GM19452 (cell line): ENCODE data around the gene FRG2.
"Not testable (repeated sequence)": the region's sequence is repeated elsewhere in the genome, so short reads cannot be mapped to it uniquely, and the experiment has no call there.

Source experiments
- ATAC-seq: cut with Tn5 transposase; IDR thresholded peaks from one replicate; pipeline ENCODE4 v1.9.1; 2021; ENCODE audit not compliant: unreplicated experiment

FRG2 gene

DNA sequence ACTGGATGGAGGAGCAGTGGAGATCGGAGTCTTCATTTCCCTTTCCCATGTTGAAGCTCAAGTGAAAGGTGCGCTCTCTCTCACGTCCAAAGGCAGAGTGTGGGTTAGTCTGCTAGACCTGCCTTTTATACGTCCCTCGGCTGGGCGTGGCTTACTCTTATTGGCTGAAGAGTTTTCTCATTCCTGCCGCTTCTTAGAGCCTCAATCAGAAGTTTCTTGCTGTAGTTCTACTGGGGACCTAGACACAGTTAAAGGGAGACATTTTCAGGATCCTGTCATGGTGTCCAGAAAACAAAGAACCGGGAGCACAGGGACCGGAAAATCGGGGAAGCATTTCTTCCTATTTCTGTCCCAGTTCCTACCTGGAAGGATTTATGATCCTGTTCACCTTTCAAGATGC lies at the start of gene FRG2:
Gene FRG2 (minus strand): TSS at position 101 of the 400 bp plus-strand sequence. CDS start 52 bp downstream, at position 49.
- not testable (repeated sequence) for ATAC-seq

DNA sequence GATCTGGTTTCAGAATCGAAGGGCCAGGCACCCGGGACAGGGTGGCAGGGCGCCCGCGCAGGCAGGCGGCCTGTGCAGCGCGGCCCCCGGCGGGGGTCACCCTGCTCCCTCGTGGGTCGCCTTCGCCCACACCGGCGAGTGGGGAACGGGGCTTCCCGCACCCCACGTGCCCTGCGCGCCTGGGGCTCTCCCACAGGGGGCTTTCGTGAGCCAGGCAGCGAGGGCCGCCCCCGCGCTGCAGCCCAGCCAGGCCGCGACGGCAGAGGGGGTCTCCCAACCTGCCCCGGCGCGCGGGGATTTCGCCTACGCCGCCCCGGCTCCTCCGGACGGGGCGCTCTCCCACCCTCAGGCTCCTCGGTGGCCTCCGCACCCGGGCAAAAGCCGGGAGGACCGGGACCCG lies 41.3 kb upstream of the FRG2 start:
- ATAC-seq, result not testable (repeated sequence)

DNA sequence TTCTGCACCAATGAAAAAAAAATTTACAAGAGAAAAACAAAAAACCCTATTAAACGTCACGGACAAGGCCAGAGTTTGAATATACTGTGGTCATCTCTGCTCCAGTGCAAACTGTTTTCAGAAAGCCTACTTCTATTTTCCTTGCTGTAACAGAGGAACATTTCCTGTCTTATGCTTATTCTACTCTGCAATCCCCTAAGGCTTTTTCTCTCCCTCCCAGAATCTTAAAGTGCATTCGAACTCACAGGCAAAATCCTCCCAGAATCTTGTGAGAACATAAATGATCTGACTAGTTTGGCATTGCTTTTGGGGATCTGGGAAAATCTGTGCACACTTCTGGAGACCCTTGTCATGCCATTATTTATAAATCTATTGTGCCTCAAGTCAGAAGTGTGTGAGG lies 37.7 kb upstream of the FRG2 start:
- not testable (repeated sequence) for ATAC-seq

DNA sequence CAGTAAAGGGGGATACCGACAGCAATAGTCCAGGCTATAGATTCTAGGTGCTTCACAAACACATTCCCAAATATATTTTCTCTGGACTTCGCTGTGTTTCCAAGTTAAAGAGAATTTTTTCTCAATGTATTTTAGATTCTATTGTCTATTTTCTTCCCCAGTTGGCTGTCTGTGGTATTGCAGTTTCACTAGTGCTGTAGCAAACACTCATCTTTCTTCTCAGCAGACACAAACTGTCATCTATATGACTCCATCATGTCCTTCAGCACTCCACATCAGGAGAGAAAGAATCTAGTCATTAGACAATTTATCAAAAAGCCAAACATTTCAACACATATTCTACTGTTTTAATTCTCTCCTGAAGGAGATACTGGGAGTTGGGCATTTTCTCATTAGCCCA lies 37.3 kb upstream of the FRG2 start, which contains the start of gene DBET:
Gene DBET (plus strand): TSS at position 161 of the 400 bp plus-strand sequence.
- ATAC-seq, result not testable (repeated sequence)

DNA sequence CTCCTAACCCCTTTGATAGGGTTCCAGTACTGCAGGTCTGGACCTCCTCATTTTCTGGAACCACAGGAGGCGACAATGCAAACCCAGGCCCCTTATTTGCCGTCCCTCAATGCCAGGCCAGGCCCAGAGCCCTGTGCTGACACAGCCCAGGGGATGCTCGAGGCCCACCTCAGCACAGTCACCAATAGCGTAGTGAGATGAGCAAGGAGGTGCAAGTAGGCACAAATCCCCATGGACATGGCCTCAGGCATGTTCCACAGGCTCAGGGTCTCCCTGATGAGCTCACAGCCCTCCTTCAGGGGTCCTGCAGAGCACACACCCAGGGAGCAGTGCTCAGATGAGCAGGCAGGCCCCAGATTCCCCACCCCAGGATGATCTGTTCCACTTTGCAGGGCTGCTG lies 31.9 kb upstream of the FRG2 start:
- not testable (repeated sequence) for ATAC-seq

DNA sequence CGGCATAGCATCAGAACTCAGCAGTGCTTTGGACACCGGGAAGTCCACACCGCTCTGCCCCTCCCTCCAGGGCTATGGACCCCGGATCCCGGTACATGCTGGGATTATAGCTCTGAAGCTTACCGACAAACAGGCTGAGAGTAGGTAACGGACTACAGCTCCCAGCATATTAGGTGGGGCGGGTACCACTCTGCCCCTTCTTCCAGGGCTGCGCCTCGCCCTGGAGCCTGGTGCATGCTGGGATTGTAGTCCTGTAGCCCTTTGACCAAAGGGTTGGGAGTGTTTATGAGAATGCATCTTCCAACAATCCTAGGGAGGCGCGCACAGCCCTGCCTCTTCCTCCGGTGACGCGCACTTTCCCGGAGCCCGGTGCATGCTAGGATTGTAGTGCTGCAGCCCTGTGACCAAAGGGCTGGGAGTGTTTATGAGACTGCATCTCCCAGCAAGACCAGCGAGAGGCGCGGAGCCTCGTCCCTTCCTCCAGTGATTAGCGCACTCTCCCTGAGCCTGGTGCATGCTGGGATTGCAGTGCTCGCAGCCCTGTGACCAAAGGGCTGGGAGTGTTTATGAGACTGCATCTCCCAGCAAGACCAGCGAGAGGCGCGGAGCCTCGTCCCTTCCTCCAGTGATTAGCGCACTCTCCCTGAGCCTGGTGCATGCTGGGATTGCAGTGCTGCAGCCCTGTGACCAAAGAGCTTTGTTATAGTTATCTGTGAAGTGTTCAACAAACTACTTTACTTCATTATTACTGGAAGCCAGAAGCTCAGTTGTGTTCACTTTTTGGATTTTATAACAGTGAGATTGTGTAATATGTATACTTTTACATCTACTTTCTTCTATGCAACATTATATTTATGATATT lies 22.6 kb upstream of the FRG2 start:
- not testable (repeated sequence) for ATAC-seq

DNA sequence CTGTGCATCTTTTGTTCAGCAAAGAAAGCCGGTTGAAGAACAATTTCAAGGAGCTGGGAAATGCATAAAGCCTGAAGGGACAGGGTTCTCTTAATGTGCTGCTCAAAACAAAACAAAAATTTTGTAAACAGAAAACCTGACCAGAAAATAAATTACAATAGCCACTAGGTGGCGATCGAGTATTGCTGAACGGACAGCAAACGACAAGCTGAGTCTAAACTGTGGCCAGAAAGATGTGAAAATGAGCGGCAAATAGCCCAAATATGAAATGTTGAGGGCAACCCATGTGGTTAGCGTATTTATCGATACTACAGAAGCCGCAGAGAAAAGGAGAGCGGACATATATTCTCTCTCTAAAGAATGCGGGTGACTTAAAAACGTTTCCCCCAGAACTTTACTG lies 20.6 kb upstream of the FRG2 start:
- not testable (repeated sequence) for ATAC-seq

DNA sequence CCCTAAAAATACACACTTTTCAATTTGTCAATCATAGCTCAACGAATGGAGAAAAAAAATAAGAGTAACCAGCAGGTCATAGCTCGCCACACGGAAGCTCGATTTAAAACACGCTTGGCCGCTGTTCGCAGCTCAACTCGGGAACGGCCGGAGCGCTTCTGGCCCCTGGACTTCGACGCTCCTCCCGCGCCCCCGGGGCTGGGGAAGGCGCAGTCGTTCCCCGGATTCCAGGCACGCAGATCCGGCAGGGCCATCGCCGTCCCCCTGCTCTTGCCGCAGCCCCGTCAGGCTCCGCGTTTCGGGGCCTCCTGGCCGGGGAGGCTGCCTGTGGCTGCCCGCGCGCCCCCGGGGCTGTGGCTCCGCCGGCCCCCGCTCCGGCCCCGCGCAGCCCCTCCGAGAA lies 13.8 kb upstream of the FRG2 start:
- not testable (repeated sequence) for ATAC-seq

DNA sequence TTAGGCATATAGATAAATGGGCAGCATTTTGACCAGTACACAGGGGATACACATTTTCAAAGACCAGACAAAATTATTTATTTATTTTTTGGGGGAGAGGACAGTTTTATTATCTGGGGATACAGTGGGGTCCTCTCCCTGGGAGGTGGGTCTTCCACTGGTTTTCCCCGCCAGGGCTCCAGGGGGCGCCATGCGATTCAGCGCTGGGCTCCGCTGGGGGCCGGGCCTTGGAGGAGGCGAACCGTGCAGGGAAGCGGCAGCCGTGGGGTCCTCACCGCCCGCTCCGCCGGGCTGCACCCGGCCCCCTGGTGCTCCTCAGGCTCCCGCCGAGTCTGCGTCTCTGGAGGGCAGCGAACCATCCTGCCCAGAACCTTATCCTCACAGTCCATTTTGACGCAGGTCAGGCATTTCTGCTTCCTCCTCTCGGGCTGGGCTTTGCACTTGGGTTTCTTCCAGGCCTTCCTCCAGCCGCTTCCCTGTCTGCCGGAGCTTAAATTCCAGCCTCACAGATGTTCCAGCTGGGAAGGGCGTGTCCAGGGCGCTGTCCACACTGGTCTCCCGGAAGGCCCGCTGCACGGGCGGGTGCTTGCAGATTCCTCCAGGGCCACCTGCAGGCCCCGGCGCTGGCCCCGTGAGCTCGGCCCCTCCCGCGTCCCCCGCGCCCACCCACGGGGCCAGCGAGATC lies 10.8 kb upstream of the FRG2 start:
- ATAC-seq, result not testable (repeated sequence)

DNA sequence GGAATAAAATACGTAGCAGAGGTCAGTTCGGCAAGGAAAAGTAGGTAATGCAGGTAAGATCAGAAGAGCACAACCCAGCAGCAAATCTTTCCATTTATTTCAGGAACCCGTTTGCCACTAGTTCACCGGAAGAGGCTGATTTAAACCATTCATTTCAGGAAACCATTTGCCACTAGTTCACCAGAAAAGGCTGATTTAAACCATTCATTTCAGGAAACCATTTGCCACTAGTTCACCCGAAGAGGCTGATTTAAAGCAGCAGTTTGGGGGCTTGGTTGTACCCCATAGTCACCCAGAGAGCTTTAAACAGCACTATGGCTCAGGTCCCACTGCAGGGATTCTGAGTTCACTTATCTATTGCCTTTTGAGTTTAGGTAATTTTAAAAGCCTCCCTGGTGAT lies 4.2 kb upstream of the FRG2 start:
- not testable (repeated sequence) for ATAC-seq

DNA sequence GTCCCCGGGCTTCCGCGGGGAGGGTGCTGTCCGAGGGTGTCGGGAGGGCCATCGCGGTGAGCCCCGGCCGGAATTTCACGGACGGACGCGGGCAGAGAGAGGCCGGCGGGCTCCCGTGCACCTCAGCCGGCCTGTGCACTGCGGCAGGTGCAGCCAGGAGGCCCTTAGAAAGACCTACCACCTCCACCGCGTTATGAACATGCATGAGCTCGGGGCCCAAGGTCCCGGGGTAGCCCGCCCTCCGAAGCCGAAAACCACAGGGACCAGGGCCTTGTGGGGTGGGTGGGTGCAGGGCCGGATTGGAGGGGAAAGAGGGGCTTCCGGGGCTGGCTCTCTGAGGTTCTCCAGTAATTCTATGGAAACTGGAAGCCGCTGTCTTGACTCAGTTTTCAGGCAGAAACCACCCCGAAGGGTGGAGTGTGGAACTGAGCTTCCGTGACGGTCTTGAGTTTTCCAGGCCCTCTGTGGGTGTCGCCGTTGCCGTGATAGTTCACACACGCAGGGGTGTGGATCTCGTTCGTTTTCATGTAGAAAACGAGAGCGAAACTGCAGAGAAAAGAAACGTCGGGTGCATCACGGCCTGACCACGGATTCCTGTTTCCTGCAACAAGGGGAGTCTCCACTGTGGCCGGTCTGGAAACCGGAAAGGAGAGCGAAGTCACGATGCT lies 4.3 kb downstream of the FRG2 start:
- not testable (repeated sequence) for ATAC-seq

DNA sequence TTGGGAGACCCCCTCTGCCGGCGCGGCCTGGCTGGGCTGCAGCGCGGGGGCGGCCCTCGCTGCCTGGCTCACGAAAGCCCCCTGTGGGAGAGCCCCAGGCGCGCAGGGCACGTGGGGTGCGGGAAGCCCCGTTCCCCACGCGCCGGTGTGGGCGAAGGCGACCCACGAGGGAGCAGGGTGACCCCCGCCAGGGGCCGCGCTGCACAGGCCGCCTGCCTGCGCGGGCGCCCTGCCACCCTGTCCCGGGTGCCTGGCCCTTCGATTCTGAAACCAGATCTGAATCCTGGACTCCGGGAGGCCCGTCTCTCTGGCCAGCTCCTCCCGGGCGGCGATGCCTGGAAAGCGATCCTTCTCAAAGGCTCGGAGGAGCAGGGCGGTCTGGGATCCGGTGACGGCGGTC lies 5.1 kb downstream of the FRG2 start:
- ATAC-seq, result not testable (repeated sequence)

DNA sequence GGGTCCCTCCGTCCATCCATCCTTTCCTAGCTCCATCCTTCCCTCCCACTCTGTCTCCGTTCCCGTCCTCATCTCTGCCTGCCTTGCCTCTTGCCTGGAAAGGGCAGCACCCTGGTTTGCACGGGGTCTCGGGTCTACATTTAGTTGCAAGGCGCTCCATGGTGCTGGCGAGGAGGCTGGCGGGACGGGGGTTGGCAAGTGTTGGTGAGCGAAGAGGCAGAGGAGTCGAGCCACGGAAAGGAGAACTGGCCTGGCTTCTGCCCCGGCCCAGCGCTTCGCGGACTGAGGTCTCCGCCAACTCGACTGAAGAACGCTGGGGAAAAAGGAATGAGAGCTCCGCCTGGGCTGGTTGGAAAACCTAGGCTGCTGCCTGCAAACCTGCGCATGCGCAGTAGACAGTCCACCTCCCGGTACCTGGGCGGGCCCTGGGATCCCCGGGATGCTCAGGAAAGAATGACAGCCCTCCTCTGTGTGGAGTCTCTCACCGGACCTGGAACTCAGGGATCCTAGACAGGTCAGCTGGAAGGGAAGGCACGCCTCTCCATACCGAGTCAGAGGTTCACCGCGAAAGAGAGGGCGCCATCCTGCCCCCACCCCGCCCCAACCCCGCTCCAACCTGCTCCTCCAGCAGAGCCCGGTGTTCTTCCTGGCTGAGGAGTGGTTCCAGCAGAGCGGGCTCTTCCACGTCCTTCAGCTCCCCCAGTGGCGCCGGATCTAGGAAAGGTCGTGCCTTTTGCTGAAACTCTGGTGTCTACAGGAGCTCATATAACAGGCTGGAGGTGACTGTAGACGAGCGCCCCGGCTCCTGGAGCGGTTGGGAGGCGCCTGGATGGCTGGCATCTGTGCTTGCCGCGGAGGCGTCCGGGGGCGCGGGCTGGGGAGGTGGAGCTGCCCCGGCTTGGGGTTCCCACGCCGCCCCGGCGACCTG lies 6.0 kb downstream of the FRG2 start:
- no peak for ATAC-seq

DNA sequence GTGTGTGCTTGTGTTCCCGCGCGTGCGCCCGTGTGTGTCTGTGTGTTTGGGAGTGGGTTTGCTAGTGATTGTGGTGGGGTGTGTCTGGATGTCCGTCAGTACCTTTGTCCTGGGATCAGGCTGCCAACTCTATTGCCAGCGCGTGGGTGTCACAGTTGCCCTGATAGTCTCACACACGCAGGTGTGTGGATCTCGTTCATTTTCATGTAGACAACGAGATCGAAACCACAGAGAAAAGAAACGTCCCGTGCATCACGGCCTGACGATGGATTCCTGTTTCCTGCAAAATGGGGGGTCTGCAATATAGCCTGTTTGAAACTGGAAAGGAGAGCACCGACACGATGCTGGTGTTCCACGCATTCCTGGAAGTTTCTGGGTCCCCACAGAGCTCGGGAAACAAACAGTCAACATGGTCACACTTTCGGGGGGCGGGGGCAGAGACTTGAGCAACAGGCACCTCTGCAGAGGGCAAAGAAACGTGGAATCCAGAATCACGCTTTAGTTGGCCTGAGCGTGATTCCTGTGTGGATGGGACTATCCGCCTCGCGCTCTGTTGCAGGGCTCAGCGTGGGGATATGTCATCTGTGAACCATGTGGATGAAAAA lies 7.1 kb downstream of the FRG2 start:
- not testable (repeated sequence) for ATAC-seq

DNA sequence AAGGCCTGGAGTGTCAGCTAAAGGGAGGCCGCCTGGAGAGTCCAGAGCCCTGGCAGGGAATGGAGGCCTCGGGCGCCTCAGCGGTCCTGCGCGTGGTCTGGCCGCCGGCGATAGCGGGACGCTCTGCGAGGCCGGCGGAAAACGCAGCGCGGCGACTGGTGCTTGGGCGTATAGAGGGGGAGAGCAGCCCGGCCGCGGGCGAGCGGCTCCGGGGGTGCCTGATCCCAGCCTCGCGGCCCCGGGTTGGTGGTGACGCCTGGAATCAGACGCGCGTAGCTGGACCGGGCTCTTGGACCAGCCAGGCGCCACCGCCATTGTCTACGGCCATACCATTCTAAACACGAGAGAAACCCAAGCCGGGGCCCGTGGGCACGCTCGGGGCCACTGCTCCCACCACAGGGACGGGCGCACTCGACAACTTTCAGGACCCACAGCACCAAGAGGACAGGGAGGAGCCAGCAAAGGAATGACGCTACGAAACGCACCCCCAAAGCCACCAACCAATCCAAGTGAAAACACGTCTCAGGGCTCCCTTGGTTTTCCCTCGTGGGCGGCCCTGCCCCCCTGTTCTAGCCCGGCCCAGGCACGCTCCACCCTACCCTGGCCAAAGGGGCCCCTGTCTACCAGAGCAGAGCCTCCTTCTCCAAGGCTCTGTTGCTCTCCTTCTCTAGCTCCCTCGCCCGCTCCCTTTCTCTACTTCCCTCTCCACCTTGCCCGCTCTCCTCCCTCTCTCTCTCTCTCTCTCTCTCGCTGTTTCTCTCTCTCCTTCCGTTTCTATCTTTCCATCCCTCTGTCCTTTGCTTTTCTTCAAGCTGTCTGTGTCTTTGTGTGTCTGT lies 7.8 kb downstream of the FRG2 start:
- ATAC-seq, result no peak

DNA sequence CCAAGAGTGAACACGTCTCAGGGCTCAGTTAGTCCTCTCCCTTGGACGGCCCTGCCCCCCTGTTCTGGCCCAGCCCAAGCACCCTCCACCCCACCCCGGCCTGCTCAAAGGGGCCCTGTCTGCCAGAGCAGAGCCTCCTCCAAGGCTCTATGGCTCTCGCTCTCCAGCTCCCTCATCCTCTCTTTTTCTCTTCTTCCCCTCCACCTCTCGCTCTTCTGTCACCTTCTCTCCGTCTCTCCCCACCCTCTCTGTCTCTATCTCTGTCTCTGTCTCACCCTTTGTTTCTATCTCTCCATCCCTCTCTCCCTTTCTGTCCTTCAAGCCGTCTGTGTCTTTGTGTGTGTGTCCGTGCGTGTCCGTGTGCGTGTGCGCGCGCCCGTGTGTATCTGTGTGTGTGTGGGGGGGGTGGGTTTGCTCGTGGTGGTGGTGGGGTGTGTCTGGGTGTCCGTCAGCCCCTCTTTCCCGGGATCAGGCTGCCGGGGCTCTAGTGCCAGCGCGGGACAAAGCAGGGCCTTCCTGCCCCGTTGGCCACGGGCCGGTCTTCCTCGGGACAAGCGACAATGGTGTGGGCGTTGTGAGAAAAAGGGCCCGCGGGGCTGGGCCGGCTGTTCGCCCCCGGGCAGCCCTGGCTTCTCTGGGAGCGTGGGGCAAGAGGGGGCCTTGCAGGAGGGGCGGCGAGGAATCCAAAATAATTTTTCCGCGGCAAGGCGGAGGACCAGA lies 8.7 kb downstream of the FRG2 start:
- ATAC-seq, result no peak

DNA sequence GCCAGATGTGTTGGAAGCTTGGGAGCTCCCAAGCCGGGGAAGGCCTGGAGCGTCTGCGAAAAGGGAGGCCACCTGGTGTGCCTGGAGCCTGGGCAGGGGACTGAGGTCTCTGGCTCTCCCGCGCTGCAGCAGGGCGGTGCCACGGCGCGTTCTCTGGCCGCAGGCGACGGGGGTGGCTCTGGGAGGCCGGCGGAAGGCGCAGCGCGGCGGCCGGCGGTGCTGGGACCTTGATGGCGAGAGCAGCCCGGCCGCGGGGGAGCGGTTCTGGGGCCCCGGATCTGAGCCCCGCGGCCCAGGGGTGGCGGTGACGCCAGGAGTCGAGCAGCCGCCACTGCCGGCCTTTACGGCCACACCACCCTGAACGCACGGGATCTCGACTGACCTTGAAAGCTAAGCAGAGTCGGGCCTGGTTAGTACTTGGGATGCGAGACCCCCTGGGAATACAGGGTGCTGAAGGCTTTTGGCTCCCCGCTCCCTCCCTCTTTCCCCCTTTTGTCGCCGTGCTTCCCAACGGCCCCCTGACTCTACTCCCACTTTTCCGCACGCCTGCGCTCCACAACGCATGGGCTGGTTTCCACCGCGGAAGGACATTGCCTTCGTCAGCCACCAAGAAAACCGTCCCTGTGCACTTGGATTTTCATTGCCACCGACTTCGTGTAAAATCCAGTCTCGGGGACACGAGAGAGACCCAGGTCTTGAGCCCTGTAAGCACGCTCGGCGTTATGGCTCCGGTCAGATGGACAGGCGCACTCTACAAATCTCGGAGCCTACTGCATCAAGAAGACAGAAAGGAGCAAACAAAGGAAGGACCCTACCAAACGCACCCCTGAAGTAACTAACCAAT lies 9.5 kb downstream of the FRG2 start:
- ATAC-seq, result no peak
